ENCODE results near the gene SCN7A. TPM values are rescaled to one million over a fixed set of nuclear protein-coding genes. Genes with fewer than 3 reads are reported as not detected.
"Not testable (repeated sequence)": the region's sequence is repeated elsewhere in the genome, so short reads cannot be mapped to it uniquely, and the experiment has no call there.

SCN7A gene
- total and polyA plus RNA-seq, 2 donors, result 11.1 to 133 TPM

DNA sequence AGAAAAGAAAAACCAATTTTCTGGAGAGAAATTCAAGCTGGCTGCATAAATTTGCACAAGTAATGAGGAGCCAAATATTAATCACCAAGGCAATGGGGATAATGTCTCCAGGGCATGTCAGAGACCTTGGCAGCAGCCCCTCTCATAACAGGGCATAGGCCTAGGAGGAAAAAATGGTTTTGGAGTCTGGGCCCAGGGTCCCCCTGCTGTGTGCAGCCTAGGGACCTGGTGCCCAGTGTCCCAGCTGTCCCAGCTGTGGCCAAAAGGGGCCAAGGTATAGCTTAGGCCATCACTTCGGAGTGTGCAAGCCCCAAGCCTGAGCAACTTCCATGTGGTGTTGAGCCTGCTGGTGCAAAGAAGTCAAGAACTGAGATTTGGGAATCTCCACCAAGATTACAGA, 57.1 kb downstream of the SCN7A start:
- no peaks in the 10 kb centered on the region for H3K4me1 ChIP-seq (ENCODE audit: insufficient read depth)
- DNase-seq (ENCODE audit: extremely low spot score), result no peak
- 92% methylated on average over 1 of the region's 1 CpG for WGBS
- H3K4me3 ChIP-seq (ENCODE audit: low read depth, low read length), result no peak overlapping the region
- H3K36me3 ChIP-seq (ENCODE audit: insufficient read depth), result no peaks in the 10 kb centered on the region
- no peak overlapping the region for H3K27ac ChIP-seq (ENCODE audit: low read depth)

DNA sequence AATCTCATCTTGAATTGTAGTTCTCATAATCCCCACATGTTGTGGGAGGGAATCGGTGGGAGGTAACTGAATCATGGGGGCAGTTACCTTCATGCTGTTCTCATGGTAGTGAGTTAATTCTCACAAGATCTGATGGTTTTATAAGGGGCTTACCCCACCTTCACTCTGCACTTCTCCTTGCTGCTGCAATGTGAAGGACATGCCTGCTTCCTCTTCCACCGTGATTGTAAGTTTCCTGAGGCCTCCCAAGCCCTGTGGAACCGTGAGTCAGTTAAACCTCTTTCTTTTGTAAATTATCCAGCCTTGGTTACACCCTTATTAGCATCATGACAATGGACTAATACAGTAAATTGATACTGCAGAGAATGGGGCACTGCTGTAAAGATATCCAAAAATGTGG, 57.9 kb downstream of the SCN7A start:
- DNase-seq (ENCODE audit: extremely low spot score), result no peak

GRCh38 chr2:166434491-166434890, 59.6 kb downstream of the SCN7A start:
- H3K27ac ChIP-seq (ENCODE audit: low read depth), result no peak overlapping the region
- H3K4me3 ChIP-seq (ENCODE audit: low read depth, low read length), result no peak overlapping the region
- WGBS, result 36% methylated on average over 1 of the region's 1 CpG
- H3K4me1 ChIP-seq (ENCODE audit: insufficient read depth), result no peaks in the 10 kb centered on the region
- H3K36me3 ChIP-seq (ENCODE audit: insufficient read depth), result no peaks in the 10 kb centered on the region
- DNase-seq (ENCODE audit: extremely low spot score), result no peak

More for the DNA sequence above, 57.9 kb downstream of the SCN7A start:
- whole genome bisulfite sequencing, result 53% methylated on average over 3 of the region's 3 CpGs
- Histone ChIP-seq H3K4me3 (ENCODE audit: low read depth, low read length) (no peak overlapping the region), H3K36me3 (ENCODE audit: insufficient read depth) (no peaks in the 10 kb centered on the region), H3K27ac (ENCODE audit: low read depth) (no peak overlapping the region), H3K4me1 (ENCODE audit: insufficient read depth) (no peaks in the 10 kb centered on the region)

- WGBS, result 45% methylated on average over 1 of the region's 1 CpG
- H3K27ac ChIP-seq (ENCODE audit: low read depth), result no peak overlapping the region
Measured at GRCh38 chr2:166433457-166433856, 60.6 kb downstream of the SCN7A start.

GRCh38 chr2:166432331-166432730, 61.7 kb downstream of the SCN7A start:
- DNase-seq (ENCODE audit: extremely low spot score), result no peak
- Histone ChIP-seq H3K4me3 (ENCODE audit: low read depth, low read length) (no peak overlapping the region), H3K4me1 (ENCODE audit: insufficient read depth) (no peaks in the 10 kb centered on the region), H3K36me3 (ENCODE audit: insufficient read depth) (no peaks in the 10 kb centered on the region), H3K27ac (ENCODE audit: low read depth) (no peak overlapping the region)
- WGBS, result 40% methylated on average over 1 of the region's 1 CpG

More at GRCh38 chr2:166433457-166433856, 60.6 kb downstream of the SCN7A start:
- Histone ChIP-seq H3K36me3 (ENCODE audit: insufficient read depth) (no peaks in the 10 kb centered on the region), H3K4me3 (ENCODE audit: low read depth, low read length) (no peak overlapping the region), H3K4me1 (ENCODE audit: insufficient read depth) (no peaks in the 10 kb centered on the region)
- no peak for DNase-seq (ENCODE audit: extremely low spot score)

DNA sequence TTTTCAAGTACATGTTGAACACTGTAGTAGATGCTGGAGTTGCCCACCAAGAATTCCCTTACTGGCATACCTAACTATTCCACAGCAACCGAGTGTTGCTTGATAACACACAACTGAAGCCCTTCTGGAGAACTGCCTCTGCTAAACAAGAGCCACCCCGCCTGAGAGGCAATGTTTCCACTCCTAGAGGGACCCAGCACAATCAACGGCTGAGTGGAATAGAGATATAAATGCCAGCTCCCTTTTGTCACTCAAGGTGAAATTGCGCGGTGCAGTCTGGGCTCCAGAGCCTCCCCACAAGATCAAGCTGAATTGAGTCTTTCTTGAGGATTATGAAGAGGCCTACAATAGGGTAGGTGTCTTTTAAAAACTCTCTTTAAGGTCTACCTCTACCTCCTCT, 69.2 kb downstream of the SCN7A start:
- Histone ChIP-seq H3K27ac (ENCODE audit: low read depth) (no peak overlapping the region), H3K36me3 (ENCODE audit: insufficient read depth) (no peaks in the 10 kb centered on the region), H3K4me1 (ENCODE audit: insufficient read depth) (no peaks in the 10 kb centered on the region), H3K4me3 (ENCODE audit: low read depth, low read length) (no peak overlapping the region)
- WGBS, result 92% methylated on average over 5 of the region's 5 CpGs
- no peak for DNase-seq (ENCODE audit: extremely low spot score)

DNA sequence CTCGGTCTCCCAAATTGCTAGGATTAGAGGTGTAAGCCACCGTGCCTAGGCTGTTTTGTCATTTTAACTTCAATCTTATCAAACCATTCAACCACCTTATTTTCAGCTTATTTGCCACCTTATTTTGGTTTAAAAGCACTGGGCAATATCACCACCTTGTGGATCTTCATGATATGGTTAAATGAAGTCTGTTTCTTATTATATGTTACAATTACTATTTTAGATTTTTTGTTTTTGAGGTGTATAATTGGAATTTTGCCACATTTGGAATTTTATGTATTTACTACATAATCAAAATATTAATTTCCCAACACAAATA, 74.5 kb downstream of the SCN7A start:
- 47% methylated on average over 2 of the region's 2 CpGs for WGBS

DNA sequence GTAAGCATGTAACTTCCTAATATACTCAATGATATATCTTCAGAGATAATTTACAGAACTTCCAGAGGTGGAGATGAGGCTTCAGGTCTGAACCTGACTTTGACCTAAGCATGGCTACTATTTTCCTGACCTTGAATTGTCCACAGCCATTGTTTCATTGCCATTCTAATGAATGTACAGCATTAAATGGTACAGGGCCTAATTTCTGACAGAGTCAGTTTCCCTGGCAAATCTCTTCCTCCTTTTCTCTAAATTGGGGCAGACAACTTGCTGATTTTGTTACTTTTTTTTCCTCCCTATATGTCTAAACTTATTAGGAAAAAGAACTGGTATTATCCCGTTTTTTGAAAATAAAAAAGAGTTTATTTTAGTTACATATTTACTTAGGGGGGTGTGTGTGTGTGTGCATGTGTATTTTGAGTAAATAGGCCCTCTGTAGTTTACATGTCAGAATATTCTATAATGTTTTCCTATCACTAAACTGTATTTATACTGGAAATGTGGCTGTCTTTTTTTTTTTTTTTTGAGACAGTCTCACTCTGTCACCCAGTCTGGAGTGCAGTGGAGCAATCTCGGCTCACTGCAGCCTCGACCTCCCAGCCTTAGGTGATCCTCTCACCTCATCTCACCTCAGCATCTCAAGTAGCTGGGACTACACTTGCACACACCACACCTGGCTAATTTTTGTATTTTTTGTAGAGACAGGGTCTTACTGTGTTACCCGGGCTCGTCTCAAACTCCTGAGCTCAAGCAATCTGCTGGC, 75.0 kb downstream of the SCN7A start:
- Histone ChIP-seq H3K4me3 (ENCODE audit: low read depth, low read length) (no peak overlapping the region), H3K4me1 (ENCODE audit: insufficient read depth) (no peaks in the 10 kb centered on the region), H3K36me3 (ENCODE audit: insufficient read depth) (no peaks in the 10 kb centered on the region), H3K27ac (ENCODE audit: low read depth) (no peak overlapping the region)
- no peak for DNase-seq (ENCODE audit: extremely low spot score)
- WGBS, result 68% methylated on average over 5 of the region's 5 CpGs

More for the DNA sequence above, 74.5 kb downstream of the SCN7A start:
- H3K4me3 ChIP-seq (ENCODE audit: low read depth, low read length), result no peak overlapping the region
- H3K36me3 ChIP-seq (ENCODE audit: insufficient read depth), result no peaks in the 10 kb centered on the region
- no peak for DNase-seq (ENCODE audit: extremely low spot score)
- no peaks in the 10 kb centered on the region for H3K4me1 ChIP-seq (ENCODE audit: insufficient read depth)
- H3K27ac ChIP-seq (ENCODE audit: low read depth), result no peak overlapping the region

GRCh38 chr2:166417669-166418068, 76.4 kb downstream of the SCN7A start:
- no peaks in the 10 kb centered on the region for H3K36me3 ChIP-seq (ENCODE audit: insufficient read depth)
- H3K4me3 ChIP-seq (ENCODE audit: low read depth, low read length), result no peak overlapping the region
- H3K27ac ChIP-seq (ENCODE audit: low read depth), result no peak overlapping the region
- no peaks in the 10 kb centered on the region for H3K4me1 ChIP-seq (ENCODE audit: insufficient read depth)
- 71% methylated on average over 2 of the region's 2 CpGs for WGBS
- DNase-seq (ENCODE audit: extremely low spot score), result no peak

GRCh38 chr2:166413255-166413654, 80.8 kb downstream of the SCN7A start:
- Histone ChIP-seq H3K4me3 (ENCODE audit: low read depth, low read length) (no peak overlapping the region), H3K27ac (ENCODE audit: low read depth) (no peak overlapping the region), H3K36me3 (ENCODE audit: insufficient read depth) (no peaks in the 10 kb centered on the region), H3K4me1 (ENCODE audit: insufficient read depth) (no peaks in the 10 kb centered on the region)
- WGBS, result 89% methylated on average over 1 of the region's 1 CpG
- no peak for DNase-seq (ENCODE audit: extremely low spot score)

DNA sequence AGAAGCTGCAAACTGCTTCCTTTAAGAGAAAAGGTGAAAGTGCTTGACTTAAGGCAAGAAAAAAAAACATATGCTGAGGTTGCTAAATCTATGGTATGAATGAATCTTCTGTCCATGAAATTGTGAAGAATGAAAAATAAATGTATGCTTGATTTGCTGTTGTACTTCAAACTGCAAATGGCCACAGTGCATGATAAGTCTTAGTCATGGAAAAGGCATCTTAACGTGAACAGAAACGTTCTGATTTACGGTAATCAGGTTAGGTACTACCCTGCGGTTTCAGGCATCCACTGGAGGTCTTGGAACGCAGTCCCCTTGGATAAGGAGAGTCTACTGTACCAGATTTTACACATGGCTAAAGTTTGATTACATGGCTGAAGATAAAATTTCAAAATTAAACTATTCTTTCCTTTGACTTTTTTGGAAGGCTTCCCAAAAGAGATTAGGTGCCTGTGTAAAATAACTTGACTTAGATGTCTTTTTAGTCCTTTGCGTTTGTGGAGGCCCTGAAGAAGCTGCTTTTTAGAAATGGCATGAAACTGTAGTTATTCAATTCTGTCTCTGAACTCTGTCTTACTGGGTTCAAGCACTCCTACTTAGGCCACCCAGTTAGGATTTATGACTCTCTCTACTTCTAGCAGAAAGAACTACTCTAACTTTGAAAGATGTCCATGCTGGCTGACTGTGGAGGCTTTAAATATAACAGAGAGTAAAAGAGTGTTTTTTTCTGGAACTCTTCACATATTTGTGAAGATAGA, 82.4 kb downstream of the SCN7A start:
- H3K36me3 ChIP-seq (ENCODE audit: insufficient read depth), result no peaks in the 10 kb centered on the region
- H3K4me1 ChIP-seq (ENCODE audit: insufficient read depth), result no peaks in the 10 kb centered on the region
- H3K27ac ChIP-seq (ENCODE audit: low read depth), result no peak overlapping the region
- DNase-seq (ENCODE audit: extremely low spot score), result no peak
- no peak overlapping the region for H3K4me3 ChIP-seq (ENCODE audit: low read depth, low read length)
- 33% methylated on average over 6 of the region's 6 CpGs for whole genome bisulfite sequencing

GRCh38 chr2:166410828-166411472, 83.1 kb downstream of the SCN7A start:
- H3K4me1 ChIP-seq (ENCODE audit: insufficient read depth), result no peaks in the 10 kb centered on the region
- WGBS, result 76% methylated on average over 7 of the region's 7 CpGs
- DNase-seq (ENCODE audit: extremely low spot score), result no peak
- H3K27ac ChIP-seq (ENCODE audit: low read depth), result no peak overlapping the region
- no peaks in the 10 kb centered on the region for H3K36me3 ChIP-seq (ENCODE audit: insufficient read depth)
- no peak overlapping the region for H3K4me3 ChIP-seq (ENCODE audit: low read depth, low read length)

- H3K4me1 ChIP-seq (ENCODE audit: insufficient read depth); H3K27ac ChIP-seq (ENCODE audit: low read depth); DNase-seq (ENCODE audit: extremely low spot score); H3K4me3 ChIP-seq (ENCODE audit: low read depth, low read length); H3K36me3 ChIP-seq (ENCODE audit: insufficient read depth): not testable (repeated sequence)
- WGBS, result 72% methylated on average over 2 of the region's 2 CpGs
Measured at GRCh38 chr2:166407746-166408145, 86.3 kb downstream of the SCN7A start.

- Histone ChIP-seq H3K4me3 (ENCODE audit: low read depth, low read length) (no peak overlapping the region), H3K36me3 (ENCODE audit: insufficient read depth) (no peaks in the 10 kb centered on the region), H3K4me1 (ENCODE audit: insufficient read depth) (no peaks in the 10 kb centered on the region), H3K27ac (ENCODE audit: low read depth) (no peak overlapping the region)
- no peak for DNase-seq (ENCODE audit: extremely low spot score)
- 91% methylated on average over 3 of the region's 3 CpGs for WGBS
Measured at GRCh38 chr2:166406374-166406773, 87.7 kb downstream of the SCN7A start.
